ENCODE measurements around the gene NKIRAS2.

The NKIRAS2 gene

GRCh38 chr17:42049834-42050392 is 30.0 kb downstream of the NKIRAS2 start:
- FAIRE-seq (no peak), DNase-seq (ENCODE audit: insufficient read length) (no peak)
- TF ChIP-seq TAF1 (IDR thresholded peaks at IDR 0.05; ENCODE audit: borderline replicate concordance, low read depth, low read length) = no peak

GRCh38 chr17:42050393-42051012 is 30.6 kb downstream of the NKIRAS2 start, which contains the start of gene C17orf113:
TSS of gene C17orf113 (minus strand) at chr17:42050601. CDS start at chr17:42043376, 7,225 bp downstream.
- peak; percentile 74 for DNase-seq (ENCODE audit: insufficient read length)
- FAIRE-seq = peak; percentile 51
- TF ChIP-seq TAF1 (IDR thresholded peaks at IDR 0.05; ENCODE audit: borderline replicate concordance, low read depth, low read length) (no peak), POLR2A (IDR thresholded peaks at IDR 0.05; ENCODE audit: low read depth, low read length) (no peak), POLR2AphosphoS5 (IDR thresholded peaks at IDR 0.05; ENCODE audit: low read depth, low read length) (no peak)

GRCh38 chr17:42051013-42051400 is 31.1 kb downstream of the NKIRAS2 start:
- TF ChIP-seq POLR2AphosphoS5 (IDR thresholded peaks at IDR 0.05; ENCODE audit: low read depth, low read length) = no peak
- TF ChIP-seq TAF1 (IDR thresholded peaks at IDR 0.05; ENCODE audit: borderline replicate concordance, low read depth, low read length) = no peak
- TF ChIP-seq POLR2A (IDR thresholded peaks at IDR 0.05; ENCODE audit: low read depth, low read length) = no peak
- DNase-seq (ENCODE audit: insufficient read length) = no peak
- no peak for FAIRE-seq

- DNase-seq (ENCODE audit: insufficient read length) (no peak), FAIRE-seq (no peak)
- TF ChIP-seq POLR2AphosphoS5 (IDR thresholded peaks at IDR 0.05; ENCODE audit: low read depth, low read length) = no peak
- no peak for TF ChIP-seq POLR2A (IDR thresholded peaks at IDR 0.05; ENCODE audit: low read depth, low read length)
- no peak for TF ChIP-seq TAF1 (IDR thresholded peaks at IDR 0.05; ENCODE audit: borderline replicate concordance, low read depth, low read length)
Measured at GRCh38 chr17:42051645-42052044, 31.8 kb downstream of the NKIRAS2 start.

GRCh38 chr17:42052346-42052877 is 32.5 kb downstream of the NKIRAS2 start:
- DNase-seq (ENCODE audit: insufficient read length) = no peak
- peak; percentile 48 for FAIRE-seq
- TF ChIP-seq TAF1 (IDR thresholded peaks at IDR 0.05; ENCODE audit: borderline replicate concordance, low read depth, low read length) = no peak

- FAIRE-seq (no peak), DNase-seq (ENCODE audit: insufficient read length) (no peak)
- TF ChIP-seq POLR2A (IDR thresholded peaks at IDR 0.05; ENCODE audit: low read depth, low read length) = no peak
Measured at GRCh38 chr17:42053731-42054500, 34.0 kb downstream of the NKIRAS2 start.

- DNase-seq (ENCODE audit: insufficient read length) (no peak), FAIRE-seq (no peak)
- TF ChIP-seq TAF1 (IDR thresholded peaks at IDR 0.05; ENCODE audit: borderline replicate concordance, low read depth, low read length) = no peak
- no peak for TF ChIP-seq POLR2AphosphoS5 (IDR thresholded peaks at IDR 0.05; ENCODE audit: low read depth, low read length)
- TF ChIP-seq POLR2A (IDR thresholded peaks at IDR 0.05; ENCODE audit: low read depth, low read length) = no peak
Measured at GRCh38 chr17:42055027-42055426, 35.1 kb downstream of the NKIRAS2 start.

GRCh38 chr17:42055496-42055895 is 35.6 kb downstream of the NKIRAS2 start:
- TF ChIP-seq POLR2A (IDR thresholded peaks at IDR 0.05; ENCODE audit: low read depth, low read length) (no peak), TAF1 (IDR thresholded peaks at IDR 0.05; ENCODE audit: borderline replicate concordance, low read depth, low read length) (no peak), POLR2AphosphoS5 (IDR thresholded peaks at IDR 0.05; ENCODE audit: low read depth, low read length) (no peak)
- FAIRE-seq (no peak), DNase-seq (ENCODE audit: insufficient read length) (no peak)

GRCh38 chr17:42056635-42057034 is 36.7 kb downstream of the NKIRAS2 start:
- TF ChIP-seq POLR2AphosphoS5 (IDR thresholded peaks at IDR 0.05; ENCODE audit: low read depth, low read length) (no peak), POLR2A (IDR thresholded peaks at IDR 0.05; ENCODE audit: low read depth, low read length) (no peak), TAF1 (IDR thresholded peaks at IDR 0.05; ENCODE audit: borderline replicate concordance, low read depth, low read length) (no peak)
- FAIRE-seq = no peak
- DNase-seq (ENCODE audit: insufficient read length) = no peak

GRCh38 chr17:42058063-42058462 is 38.2 kb downstream of the NKIRAS2 start:
- FAIRE-seq (no peak), DNase-seq (ENCODE audit: insufficient read length) (no peak)
- no peak for TF ChIP-seq POLR2AphosphoS5 (IDR thresholded peaks at IDR 0.05; ENCODE audit: low read depth, low read length)

- TF ChIP-seq POLR2A (IDR thresholded peaks at IDR 0.05; ENCODE audit: low read depth, low read length) (no peak), TAF1 (IDR thresholded peaks at IDR 0.05; ENCODE audit: borderline replicate concordance, low read depth, low read length) (no peak), POLR2AphosphoS5 (IDR thresholded peaks at IDR 0.05; ENCODE audit: low read depth, low read length) (no peak)
- FAIRE-seq (no peak), DNase-seq (ENCODE audit: insufficient read length) (no peak)
Measured at GRCh38 chr17:42059815-42060214, 39.9 kb downstream of the NKIRAS2 start.

GRCh38 chr17:42060231-42060630 is 40.3 kb downstream of the NKIRAS2 start:
- TF ChIP-seq POLR2AphosphoS5 (IDR thresholded peaks at IDR 0.05; ENCODE audit: low read depth, low read length) (no peak), TAF1 (IDR thresholded peaks at IDR 0.05; ENCODE audit: borderline replicate concordance, low read depth, low read length) (no peak), POLR2A (IDR thresholded peaks at IDR 0.05; ENCODE audit: low read depth, low read length) (no peak)
- no peak for FAIRE-seq
- no peak for DNase-seq (ENCODE audit: insufficient read length)

All from GM12892 (cell line).